Measurements from ENCODE around the gene OR5H15.
"Not testable (repeated sequence)": the region's sequence is repeated elsewhere in the genome, so short reads cannot be mapped to it uniquely, and the experiment has no call there.

The OR5H15 gene

DNA sequence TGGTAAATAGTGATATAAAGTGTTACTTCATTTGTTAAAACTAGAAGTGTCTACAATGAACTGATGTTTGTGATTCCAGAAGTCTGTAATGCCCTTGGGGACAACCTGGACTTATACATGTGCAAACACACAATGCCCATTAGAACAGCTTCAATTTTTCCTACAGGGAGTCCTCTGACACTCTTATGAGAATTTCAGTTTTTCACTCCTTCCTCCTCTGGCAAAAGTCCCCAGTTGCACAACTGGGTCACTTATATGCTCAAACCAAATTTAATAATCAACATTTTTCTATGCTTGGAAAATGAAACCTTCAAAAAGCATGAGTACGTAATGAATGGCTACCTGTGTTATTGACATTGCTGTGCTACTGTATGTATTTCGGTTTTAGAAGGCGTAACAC lies at the start of gene OR5H15:
Gene OR5H15, plus strand, starts transcription at position 301 of the 400 bp plus-strand sequence. CDS start 2,004 bp downstream, outside the sequence.
- no peak for DNase-seq (ENCODE audit: low read depth)

DNA sequence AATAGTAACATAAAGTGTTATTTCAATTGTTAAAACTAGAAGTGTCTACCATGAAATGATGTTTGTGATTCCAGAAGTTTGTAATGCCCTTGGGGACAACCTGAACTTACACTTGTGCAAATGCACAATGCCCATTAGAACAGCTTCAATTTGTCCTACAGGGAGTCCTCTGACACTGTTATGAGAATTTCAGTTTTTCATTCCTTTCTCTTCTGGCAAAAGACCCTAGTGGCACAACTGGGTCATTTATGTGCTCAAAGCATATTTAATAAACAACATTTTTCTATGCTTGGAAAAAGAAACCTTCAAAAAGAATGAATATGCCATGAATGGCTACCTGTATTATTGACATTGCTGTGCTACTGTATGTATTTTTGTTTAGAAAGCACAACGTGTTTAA lies 36.1 kb upstream of the OR5H15 start, which contains the start of gene OR5H1:
Gene OR5H1, plus strand, starts transcription at position 301 of the 400 bp plus-strand sequence. CDS start 1,977 bp downstream, outside the sequence.
- DNase-seq (ENCODE audit: low read depth): no peak

DNA sequence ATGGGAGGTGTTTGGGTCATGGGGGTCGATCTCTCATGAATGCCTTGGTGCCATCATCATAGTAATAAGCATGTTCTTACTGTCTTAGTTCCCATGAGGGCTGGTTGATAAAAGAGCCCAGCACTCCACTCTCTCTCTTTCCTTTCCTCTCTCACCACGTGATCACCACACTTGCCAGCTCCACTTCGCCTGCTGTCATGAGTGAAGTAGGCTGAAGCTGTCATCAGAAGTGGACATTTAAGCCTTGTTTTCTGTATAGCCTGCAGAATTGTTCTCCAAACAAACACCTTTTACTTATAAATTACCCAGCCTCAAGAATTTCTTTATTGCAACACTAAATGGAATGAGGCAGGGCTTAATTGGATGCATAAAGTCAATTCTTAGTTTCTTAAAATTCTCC lies 29.9 kb upstream of the OR5H15 start:
- no peak for DNase-seq (ENCODE audit: low read depth)

DNA sequence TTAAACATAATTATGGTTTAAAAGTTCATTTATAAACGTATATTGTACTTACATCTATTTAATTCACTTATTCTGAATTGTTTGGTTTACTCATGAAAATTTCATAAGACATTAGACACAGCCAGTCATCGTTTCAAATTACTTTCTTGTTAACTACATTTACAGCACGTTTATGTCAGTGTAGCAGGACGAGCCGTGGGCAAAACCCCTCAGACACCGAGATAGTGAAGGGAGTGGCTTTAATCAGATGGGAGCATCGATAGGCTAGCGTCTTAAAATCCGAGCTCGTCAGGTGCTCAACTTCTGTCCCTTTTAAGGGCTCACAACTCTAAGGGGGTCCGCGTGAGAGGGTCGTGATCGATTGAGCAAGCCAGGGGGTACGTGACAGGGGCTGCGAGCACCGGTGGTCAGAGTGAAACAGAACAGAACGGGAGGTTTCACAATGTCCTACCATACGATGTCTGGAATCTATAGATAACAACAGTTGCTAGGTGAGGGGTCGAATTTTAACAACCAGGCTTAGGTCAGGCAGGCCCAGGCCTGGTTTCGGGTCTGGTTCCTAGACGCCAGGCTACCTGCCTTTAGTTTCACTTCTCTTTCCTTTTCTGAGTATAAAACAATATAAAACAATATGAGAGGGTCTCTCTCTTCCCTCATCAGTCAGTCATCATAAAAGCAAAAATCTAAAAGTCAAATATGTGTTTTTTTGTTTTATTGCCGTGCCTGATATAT lies 28.5 kb upstream of the OR5H15 start:
- not testable (repeated sequence) for DNase-seq (ENCODE audit: low read depth)

DNA sequence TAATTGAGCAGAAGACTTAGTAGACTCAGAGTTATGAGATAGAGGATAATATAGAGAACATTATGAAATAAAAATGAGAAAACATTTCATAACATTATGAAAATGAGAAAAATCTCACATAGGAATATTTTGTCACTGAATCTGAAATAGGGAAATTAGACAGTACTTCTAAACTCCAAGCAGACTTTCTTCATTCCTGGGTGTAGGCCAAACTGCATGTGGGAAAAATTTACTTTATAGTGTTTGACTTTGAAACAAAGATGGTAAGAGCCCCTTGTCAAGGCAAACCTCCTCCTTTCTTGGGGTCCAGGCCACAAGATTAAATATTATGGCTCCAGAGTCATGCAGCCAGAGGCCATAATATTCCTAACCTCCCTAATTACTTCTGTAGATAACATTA lies 26.0 kb upstream of the OR5H15 start:
- no peak for DNase-seq (ENCODE audit: low read depth)

DNA sequence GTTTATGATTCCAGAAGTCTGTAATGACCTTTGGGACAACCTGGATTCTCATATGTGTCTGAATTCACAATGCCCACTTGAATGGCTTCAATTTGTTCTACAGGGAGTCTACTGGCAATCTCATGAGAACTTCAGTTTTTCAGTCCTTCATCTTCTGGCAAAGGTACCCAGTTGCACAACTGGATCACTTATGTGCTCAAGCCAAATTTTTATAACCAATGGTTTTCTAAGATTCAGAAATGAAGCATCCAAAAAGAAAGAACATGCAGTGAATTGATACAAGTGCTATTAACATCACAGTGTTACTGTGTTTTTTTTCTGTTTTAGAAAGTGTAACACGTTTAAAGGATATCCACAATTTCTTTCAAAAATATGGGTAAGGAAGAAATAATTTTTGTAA lies 19.3 kb upstream of the OR5H15 start, which contains the start of gene OR5H14:
Gene OR5H14, plus strand, starts transcription at position 301 of the 400 bp plus-strand sequence. CDS start 1,907 bp downstream, outside the sequence.
- no peak for DNase-seq (ENCODE audit: low read depth)

DNA sequence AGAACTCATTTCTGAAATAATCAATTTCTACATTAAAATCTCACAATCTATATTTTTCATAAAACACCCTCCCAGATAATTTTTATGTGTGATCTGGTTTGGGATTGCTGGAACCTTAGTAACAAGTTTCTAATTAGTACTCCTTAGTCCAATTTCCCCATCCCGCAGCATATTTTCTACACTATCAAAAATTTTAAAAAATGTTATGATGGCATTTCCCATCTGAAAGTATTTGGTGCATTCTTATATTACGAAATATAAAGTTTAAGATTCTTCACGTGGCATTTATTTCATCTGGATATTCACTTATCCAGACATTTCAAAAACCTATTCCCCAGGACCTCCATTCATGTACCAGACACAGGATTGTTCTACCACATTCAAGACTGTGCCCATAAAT lies 17.7 kb upstream of the OR5H15 start:
- no peak for DNase-seq (ENCODE audit: low read depth)

DNA sequence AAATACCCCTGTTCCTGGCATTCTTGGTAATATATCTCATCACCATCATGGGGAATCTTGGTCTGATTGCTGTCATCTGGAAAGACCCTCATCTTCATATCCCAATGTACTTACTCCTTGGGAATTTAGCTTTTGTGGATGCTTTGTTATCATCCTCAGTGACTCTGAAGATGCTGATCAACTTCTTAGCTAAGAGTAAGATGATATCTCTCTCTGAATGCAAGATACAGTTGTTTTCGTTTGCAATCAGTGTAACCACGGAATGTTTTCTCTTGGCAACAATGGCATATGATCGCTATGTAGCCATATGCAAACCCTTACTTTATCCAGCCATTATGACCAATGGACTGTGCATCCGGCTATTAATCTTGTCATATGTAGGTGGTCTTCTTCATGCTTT lies 17.0 kb upstream of the OR5H15 start:
- DNase-seq (ENCODE audit: low read depth): not testable (repeated sequence)

DNA sequence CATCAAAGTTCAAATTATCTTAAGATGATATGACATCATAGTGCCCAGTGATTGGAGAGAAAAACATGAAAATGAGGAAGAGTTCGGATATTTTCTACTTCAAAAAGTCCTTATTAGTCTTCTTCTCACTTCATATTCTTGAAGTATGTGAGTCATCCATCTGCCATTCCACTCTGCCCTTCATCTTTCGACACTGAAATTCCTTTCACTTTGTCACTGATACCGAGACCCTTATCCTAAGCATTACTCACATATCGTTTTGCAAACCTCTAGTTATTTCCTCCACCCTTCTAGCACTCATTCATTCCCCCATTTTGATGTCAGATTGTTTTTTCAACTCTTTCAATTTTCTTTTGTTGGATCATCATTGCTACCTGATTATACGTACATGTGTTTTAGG lies 15.3 kb upstream of the OR5H15 start:
- peak; percentile 22 for DNase-seq (ENCODE audit: low read depth)

DNA sequence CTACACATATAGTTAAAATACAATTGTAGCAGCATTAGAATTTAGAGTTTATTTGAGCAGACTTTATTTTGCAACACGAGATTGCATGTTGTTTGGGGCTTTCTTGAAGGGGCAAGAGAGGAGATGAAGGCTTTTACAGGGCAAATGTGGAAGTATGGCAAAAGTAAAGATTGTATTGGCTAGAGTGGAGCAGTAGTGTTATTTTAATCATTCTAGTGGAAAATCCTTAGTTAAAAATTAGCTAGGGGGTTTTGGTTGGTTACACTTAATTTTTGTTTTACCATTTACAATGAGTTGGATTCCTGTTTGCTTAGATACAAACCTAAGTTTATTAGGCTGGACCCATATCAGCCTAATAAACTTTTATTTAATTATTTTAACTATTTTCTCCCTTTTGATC lies 4.6 kb downstream of the OR5H15 start:
- no peak for DNase-seq (ENCODE audit: low read depth)

DNA sequence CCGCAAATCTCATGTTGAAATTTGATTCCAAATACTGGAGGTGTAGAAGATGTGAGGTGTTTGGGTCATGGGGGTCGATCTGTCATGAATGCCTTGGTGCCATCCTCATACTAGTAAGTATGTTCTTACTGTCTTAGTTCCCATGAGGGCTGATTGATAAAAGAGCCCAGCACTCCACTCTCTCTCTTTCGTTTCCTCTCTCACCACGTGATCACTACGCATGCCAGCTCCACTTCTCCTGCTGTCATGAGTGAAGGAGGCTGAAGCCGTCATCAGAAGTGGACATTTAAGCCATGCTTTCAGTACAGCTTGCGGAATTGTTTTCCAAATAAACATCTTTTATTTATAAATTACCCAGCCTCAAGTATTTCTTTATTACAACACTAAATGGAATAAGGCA lies 6.1 kb downstream of the OR5H15 start:
- peak; percentile 2 for DNase-seq (ENCODE audit: low read depth)

DNA sequence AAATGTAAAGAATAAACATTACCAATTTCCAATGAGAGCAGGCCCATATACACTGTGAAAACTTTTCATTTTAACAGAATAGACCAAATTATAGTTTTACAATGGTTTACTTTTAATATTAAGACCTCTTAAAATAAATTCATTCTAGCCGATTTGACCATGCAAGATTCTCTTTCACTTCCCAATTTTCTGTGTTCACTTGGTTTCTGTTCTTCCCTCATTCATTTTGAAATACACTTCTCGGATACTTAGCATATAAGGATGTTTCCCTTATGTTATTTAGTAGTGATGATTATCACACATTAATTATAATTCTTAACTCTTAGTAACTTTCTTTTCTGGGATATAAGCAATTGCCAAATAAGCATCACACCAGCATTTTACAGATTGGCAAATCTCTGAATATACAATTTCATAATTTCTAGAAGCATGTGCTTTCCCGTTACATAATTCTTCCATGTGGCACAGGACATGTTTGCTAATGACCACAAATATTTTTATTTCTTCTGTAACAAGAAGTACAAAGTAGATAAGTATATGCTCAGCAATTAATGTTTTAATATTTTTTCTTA lies 13.9 kb downstream of the OR5H15 start:
- no peak for DNase-seq (ENCODE audit: low read depth)

DNA sequence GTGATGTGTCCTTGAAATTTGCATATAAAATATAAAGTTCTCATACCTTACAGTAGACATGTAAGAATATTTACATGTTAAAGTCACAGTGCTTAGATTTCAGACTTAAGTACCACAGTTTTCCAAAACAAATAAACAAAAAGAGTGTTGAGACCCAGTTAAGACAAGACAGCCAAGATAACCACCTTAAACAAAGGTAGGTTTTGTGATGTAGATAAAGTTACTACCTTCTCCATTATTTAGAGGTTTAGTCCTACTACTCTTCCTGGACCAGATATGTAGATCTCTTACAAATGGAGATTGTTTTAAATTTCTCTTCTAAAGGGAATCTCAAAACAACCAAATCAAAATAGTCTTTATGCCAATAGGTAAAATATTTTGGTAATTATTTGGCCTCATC lies 15.7 kb downstream of the OR5H15 start:
- no peak for DNase-seq (ENCODE audit: low read depth)

DNA sequence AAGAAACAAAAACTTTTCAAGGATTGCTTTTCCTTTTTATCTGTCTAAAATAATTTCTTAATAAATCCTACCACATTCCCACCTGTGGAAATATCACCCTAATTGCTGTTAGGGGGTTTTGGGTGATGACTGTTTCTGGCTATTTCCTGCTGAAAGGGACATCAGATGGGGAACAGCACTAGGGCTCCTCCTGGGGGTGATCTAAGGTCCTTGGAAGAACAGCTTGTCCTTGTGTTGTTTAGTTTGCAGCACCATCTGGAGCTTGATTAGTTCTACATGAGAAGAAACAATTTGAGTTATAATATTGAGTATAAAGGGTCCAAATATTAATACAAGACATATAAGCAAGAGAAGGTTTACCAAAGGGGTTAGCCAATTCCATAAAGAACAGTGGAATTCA lies 18.7 kb downstream of the OR5H15 start:
- peak; percentile 26 for DNase-seq (ENCODE audit: low read depth)

DNA sequence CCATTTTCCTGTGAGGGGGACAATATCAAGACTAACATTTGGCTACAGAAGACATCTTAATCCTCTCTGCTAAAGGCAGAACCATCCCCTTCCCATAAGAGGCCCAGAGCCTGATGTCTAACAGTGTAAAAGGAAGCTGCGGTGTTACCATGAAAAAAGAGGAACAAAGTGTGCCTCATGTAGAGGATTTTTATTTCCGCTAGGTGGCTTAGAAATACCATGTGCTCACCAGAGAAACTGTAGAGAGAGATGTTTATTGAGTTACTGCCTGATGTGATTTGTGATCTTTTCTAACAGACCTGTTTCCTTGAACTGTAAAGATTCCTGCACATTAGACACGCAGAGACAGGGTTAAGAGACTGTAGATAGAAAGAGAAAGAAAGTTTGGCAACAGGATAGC lies 22.0 kb downstream of the OR5H15 start:
- peak; percentile 33 for DNase-seq (ENCODE audit: low read depth)

DNA sequence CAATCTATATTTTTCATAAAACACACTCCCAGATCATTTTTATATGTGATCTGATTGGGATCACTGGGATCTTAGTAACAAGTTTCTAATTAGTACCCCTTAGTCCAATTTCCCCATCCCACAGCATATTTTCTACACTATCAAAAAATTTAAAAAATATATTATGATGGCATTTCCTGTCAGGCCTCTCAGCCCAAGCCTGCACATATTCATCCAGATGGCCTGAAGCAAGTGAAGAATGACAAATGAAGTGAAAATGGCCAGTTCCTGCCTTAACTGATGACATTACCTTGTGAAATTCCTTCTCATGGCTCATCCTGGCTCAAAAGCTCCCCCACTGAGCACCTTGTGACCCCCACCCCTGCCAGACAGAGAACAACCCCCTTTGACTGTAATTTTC lies 24.4 kb downstream of the OR5H15 start:
- not testable (repeated sequence) for DNase-seq (ENCODE audit: low read depth)

DNA sequence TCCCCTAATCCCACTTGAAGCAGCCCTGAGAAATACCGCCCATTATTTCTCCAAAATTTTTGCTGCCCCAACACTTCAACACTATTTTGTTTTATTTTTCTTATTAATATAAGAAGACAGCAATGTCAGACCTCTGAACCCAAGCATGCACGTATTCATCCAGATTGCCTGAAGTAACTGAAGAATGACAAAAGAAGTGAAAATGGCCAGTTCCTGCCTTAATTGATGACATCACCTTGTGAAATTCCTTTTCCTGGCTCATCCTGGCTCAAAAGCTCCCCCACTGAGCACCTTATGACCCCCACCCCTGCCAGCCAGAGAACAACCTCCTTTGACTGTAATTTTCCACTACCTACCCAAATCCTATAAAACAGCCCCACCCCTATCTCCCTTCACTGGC lies 29.8 kb downstream of the OR5H15 start:
- DNase-seq (ENCODE audit: low read depth): not testable (repeated sequence)

DNA sequence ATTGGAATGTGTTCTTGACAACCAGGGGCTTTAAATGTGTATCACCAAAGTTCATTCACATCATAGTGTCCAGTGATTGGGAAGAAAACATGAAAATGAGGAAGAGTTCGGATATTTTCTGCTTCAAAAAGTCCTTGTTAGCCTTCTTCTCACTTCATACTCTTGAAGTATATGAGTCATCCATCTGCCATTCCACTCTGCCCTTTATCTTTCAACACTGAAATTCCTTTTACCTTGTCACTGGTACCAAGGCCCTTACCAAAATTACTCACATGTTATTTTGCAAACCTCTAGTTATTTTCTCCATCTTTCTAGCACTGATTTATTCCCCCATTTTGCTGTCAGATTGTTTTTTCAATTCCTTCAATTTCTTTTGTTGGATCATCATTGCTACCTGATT lies 32.5 kb downstream of the OR5H15 start:
- no peak for DNase-seq (ENCODE audit: low read depth)

DNA sequence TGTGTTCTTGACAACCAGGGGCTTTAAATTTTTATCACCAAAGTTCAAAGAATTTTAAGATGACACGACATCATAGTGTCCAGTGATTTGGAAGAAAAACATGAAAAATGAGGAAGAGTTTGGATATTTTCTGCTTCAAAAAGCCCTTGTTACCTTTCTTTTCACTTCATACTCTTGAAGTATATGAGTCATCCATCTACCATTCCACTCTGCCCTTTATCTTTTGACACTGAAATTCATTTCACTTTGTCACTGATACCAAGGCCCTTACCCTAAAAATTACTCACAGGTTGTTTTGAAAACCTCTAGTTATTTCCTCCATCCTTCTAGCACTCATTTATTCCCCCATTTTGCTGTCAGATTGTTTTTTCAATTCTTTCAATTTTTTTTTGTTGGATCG lies 42.7 kb downstream of the OR5H15 start:
- DNase-seq (ENCODE audit: low read depth): no peak

DNA sequence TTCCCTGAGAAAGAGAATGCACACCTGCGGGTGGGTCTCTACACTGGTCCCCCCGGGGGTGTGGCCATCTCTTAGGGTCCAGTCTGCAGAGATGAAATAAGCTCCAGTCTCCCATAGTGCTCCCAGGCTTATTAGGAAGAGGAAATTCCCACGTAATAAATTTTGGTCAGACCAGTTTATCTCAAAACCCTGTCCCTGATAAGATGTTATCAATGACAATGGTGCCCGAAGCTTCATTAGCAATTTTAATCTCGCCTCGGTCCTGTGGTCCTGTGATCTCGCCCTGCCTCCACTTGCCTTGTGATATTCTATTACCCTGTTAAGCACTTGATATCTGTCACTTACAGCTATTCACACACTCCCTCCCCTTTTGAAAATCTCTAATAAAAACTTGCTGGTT lies 46.8 kb downstream of the OR5H15 start:
- no peak for DNase-seq (ENCODE audit: low read depth)

DNA sequence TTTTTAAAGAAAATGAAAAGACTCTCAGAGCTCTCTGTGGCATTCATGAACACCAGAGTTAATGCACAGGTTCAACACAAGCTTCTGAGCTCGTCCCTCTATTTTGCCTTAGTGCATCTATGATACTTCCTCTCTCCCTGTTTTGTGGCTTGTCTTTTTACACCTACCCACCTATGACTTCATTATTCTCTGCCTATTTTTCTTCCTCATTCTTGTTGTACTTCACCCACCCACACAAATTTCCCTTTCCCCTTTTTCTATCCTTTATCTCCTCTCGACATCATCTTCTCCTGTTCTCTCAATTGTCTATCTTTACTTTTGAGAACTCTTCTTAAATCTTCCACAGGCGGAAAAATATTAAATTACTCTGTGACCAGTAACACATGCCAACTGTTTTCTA lies 48.6 kb downstream of the OR5H15 start:
- DNase-seq (ENCODE audit: low read depth): no peak
